ENCODE results near the gene PAOX.
"Not testable (repeated sequence)": the region's sequence is repeated elsewhere in the genome, so short reads cannot be mapped to it uniquely, and the experiment has no call there.

PAOX gene

DNA sequence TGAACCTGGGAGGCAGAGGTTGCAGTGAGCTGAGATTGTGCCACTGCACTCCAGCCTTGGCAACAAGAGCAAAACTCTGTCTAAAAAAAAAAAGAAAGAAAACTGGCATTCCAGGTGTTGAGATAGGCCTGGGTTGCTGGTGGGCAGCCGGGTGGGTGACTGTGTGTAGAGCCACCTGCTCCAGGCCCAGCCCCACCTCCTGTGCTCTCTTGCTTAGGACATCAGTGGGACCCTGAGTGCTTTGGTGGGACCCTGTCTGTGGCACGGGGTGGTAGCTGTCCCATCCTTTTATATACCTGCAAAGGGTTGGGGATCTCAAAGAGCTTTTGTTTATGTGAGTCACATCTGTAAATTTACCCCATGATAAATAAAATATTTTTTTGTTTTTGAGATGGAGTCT lies 6.2 kb downstream of the PAOX start:
- no peak for DNase-seq (ENCODE audit: low read depth)

DNA sequence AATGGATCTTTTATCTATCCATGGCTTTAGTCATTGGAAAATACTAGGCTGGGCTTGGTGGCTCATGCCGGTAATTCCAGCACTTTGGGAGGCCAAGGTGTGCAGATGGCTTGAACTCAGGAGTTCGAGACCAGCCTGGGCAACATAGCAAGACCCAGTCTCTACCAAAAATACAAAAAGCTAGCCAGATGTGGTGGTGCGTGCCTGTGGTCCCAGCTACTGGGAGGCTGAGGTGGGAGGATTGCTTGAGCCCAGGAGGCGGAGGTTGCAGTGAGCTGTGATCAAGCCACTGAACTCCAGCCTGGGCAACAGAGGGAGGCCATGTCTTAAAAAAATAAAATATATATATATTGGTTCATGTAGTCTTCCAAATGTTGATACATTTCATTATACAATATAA lies 7.9 kb downstream of the PAOX start:
- not testable (repeated sequence) for DNase-seq (ENCODE audit: low read depth)

DNA sequence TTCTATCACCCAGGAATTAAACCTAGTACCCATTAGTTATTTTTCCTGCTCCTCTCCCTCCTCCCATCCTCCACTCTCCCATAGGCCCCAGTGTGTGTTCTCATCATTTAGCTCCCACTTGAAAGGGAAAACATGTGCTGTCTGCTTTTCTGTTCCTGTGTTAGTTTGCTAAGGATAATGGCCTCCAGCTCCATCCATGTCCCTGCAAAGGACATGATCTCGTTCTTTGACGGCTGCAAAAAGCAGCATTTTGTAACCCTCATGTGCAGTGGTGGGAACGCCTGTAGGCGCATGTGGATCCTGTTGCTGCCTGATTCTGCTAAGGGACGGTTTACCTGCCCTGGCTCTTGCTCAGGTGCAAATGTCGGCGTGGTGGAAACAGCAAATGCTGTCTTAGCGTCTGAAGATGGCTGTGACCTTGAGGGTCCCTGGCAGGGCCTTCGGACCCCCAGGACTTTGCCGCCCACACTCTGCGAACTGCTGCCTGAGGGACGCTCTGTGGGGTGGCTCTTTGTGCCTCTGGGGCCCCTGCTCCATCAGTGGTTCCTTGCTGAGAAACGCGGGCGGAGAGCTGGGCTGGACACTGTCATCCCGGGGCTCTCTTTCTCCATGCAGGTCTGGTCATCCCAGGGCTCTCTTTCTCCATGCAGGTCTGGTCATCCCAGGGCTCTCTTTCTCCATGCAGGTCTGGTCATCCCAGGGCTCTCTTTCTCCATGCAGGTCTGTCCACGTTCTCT lies 9.3 kb downstream of the PAOX start:
- DNase-seq (ENCODE audit: low read depth): no peak

GRCh38 chr10:133388973-133389818 lies 10.1 kb downstream of the PAOX start:
- DNase-seq (ENCODE audit: low read depth): no peak

DNA sequence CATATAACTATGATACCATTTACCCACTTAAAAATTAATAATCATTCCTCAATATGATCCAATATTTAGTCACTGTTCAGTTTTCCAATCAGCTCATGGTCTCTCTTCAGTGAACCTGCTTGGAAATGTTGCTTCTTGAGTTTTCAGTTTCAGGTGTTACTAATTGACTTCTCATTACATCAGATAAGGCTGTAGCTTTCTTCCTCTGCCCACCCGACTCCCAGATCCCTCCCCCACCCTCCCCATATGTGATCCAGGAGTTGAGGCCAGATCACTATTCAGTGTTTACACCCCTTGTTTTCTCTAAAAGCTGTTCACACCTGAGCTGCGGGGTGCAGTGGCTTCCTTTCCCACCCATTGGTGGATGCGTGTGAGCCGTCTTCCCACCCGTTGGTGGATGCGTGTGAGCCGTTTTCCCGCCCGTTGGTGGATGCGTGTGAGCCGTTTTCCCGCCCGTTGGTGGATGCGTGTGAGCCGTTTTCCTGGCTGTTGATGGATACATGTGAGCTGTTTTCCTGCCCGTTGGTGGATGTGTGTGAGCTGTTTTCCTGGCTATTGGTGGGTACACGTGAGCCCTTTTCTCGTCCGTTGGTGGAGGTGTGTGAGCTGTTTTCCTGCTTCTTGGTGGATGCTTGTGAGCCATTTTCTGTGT lies 11.7 kb downstream of the PAOX start:
- DNase-seq (ENCODE audit: low read depth): no peak

GRCh38 chr10:133391249-133391635 lies 12.2 kb downstream of the PAOX start:
- no peak for DNase-seq (ENCODE audit: low read depth)

DNA sequence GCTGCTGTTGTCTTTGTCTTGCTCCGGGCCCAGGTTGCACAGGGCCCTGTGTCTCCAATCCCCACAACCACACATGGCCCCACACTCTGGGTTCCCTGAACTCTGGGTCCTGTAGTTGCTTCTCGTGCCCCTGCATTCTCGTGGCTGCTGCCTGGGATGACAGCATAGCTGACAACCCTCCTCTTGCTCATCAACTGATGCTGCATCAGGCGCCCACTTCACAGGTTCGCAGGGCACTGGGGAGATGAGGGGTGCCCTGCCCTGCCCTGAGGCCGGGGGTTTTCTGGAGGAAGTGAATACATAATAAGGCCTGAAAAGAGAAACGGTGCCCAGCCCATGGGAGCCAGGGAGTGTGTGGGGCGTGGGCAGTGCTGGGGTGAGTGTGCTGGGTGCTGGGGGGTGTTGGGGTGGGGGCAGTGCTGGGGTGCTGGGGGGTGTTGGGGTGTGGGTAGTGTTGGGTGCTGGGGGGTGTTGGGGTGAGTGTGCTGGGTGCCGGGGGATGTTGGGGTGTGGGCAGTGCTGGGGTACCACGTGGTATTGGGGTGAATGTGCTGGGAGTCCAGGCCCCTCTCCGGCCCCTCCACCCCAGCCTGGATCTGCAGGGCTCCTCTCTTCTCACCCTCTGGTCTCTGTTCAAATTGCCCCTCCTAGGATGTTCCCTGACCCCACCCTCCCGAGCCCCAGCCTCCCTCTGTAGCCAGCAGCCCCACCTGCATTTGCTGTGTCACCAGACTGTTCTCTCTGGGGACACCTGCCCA lies 12.9 kb downstream of the PAOX start:
- no peak for DNase-seq (ENCODE audit: low read depth)

DNA sequence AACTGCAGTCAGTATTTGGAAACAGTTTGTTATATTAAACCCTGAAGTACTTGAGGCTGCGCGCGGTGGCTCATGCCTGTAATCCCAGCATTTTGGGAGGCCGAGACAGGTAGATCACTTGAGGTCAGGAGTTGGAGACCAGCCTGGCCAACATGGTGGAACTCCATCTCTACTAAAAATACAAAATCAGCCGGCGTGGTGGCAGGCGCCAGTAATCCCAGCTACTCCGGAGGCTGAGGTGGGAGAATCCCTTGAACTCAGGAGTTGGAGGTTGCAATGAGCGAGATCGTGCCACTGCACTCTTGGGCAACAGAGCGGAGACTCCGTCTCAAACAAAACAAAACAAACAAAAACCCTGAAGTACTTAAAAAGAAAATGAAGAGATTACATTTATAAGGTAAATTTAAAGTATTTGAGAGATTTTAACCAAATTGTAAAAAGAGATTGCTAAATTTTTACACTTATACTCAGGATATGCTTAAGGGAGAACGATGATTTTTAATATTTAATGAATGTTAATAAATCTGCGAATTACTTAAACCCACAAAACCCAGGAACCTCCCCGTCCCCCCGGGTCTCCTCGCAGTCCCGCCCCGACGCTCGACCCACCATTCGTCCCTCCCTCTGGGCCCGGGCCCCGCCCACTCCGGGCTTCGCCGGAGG lies 14.5 kb downstream of the PAOX start:
- DNase-seq (ENCODE audit: low read depth): peak; percentile 21

DNA sequence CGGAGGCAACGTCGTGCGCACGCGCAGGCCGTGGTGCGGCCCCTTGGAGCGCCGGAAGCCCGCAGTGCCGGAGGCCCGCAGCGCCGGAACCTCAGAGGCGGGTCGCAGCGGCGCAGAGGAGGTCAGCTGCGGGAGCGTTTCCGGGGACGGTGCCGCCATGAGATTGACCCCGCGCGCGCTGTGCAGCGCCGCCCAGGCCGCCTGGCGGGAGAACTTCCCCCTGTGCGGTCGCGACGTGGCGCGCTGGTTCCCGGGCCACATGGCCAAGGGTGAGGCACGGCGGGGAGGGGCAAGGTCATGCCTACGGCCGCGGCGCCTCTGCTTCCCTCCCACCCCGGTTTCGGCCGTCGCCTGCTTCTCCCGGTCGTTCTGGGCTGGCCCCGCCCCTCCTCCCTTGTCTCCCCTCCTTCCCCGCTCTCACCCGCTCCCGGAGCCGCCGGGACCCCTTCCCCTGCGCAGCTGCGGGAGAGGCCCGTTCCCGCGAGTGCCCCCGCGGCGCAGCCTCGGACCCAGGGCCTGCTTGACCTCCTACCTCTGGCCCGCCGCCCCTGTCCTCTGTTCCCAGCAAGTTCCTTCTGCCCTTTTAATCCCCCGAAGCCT lies 15.1 kb downstream of the PAOX start, which contains the start of gene MTG1:
TSS of gene MTG1 (plus strand) at position 94 of the 600 bp plus-strand sequence. CDS start at position 158, 64 bp downstream.
- peak; percentile 85 for DNase-seq (ENCODE audit: low read depth)

GRCh38 chr10:133394801-133395221 lies 15.7 kb downstream of the PAOX start:
- peak; percentile 6 for DNase-seq (ENCODE audit: low read depth)

DNA sequence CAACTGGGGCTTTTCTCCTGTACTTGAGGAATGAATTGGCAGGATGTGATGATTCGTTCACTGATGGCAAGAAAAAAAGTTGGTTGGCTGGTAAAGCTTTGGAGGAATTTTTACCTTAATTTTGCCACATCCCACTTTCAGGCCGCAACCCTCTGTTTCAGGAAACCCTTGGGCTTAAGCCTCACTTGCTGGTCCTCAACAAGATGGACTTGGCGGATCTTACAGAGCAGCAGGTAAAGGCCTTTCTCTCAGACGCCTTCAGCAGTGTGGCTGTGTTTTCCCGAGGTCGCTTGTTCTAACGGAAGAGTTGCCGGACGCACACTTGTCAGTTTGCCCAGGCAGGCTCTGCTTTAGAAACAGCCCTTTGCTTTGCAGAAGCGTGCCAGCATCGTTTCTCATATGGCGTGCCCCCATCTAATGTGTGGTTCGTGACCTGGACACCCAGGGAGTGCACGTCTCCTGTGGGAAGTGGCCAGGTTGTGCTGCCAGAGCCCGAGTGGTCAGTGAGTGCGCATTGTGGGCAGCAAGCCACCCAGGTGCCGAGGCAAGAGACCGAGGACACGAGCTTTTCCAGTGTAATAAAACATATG lies 17.1 kb downstream of the PAOX start:
- no peak for DNase-seq (ENCODE audit: low read depth)

- DNase-seq (ENCODE audit: low read depth): no peak
Observed at GRCh38 chr10:133397938-133398337, 18.9 kb downstream of the PAOX start.

- DNase-seq (ENCODE audit: low read depth): no peak
Observed at GRCh38 chr10:133399123-133399601, 20.1 kb downstream of the PAOX start.

GRCh38 chr10:133400624-133401424 lies 21.8 kb downstream of the PAOX start:
- DNase-seq (ENCODE audit: low read depth): no peak

DNA sequence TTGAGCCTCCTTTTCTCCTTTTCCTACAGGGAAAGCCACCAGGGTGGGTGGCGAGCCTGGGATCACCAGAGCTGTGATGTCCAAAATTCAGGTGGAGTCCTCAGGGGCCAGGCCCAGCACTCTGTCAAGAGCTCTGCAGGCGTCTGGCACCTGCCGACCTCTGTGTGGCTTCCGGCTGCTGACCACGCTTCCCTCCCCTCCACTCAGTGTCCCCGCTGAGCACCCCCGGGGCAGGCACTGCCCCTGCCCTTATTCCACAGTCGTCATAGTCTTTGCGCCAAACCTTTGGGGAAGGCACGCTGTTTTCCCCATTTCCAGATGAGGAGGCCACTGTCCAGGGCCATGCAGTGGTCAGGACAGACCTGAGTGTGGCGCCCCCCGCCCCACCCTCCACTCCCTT lies 22.4 kb downstream of the PAOX start:
- no peak for DNase-seq (ENCODE audit: low read depth)

- no peak for DNase-seq (ENCODE audit: low read depth)
Observed at GRCh38 chr10:133401981-133402725, 23.1 kb downstream of the PAOX start.

DNA sequence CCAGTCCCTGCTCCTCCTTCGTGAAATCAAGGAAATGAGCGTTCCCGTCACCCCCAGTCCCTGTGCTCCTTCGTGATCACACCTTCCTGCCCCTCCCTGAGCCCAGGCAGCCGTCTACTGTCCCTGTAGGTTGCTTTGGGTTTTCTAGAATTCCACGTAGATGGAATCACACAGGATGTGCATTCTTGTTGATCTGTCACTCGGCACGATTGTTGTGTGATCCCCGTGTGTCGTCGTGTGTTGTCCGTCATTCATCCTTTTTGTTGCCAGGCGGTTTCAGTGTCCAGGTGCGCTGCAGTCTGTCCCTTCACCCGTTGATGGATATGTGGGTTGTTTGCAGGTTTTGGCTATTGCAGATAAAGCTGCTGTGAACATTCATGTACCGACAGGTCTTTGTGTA lies 24.3 kb downstream of the PAOX start:
- no peak for DNase-seq (ENCODE audit: low read depth)

GRCh38 chr10:133403784-133404183 lies 24.7 kb downstream of the PAOX start:
- DNase-seq (ENCODE audit: low read depth): no peak

DNA sequence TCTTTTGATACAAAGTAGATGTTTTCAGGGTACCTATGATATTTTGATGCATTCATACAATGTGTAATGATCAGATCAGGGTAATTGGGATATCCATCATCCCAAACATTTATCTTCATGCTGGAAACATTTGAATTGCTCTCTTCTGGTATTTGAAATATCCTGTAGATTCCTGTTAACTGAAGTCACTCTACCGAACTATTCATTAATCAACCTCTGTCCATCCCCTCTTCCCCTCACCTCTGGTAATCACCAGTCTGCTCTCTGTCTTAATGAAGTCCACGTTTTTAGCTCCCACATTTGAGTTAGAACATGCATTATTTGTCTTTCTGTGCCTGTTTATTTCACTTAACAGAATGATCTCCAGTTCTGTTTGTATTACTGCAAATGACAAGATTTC lies 26.2 kb downstream of the PAOX start:
- peak; percentile 21 for DNase-seq (ENCODE audit: low read depth)

Measured in amniotic epithelial cell (primary cell).